Measurements from ENCODE around the gene AASDHPPT. TPM values are rescaled to one million over a fixed set of nuclear protein-coding genes. Genes with fewer than 3 reads are reported as not detected.
A peak's percentile ranks its signal among the peaks of the same experiment; 100 is the strongest.

AASDHPPT gene
- total and polyA plus RNA-seq, 9 of the 15 experiments (the other 6 are each of a cell fraction or from before 2014, with no cell fraction given), result 48.7 to 115 (median 69.0) TPM

GRCh38 chr11:106087815-106088435 is 10.5 kb downstream of the AASDHPPT start (continued):
- TF ChIP-seq RFX1 (IDR thresholded peaks at IDR 0.05) (no peak), CEBPB (tag; IDR thresholded peaks at IDR 0.05) (peak; percentile 43), DEAF1 (CRISPR knock-in tag; IDR thresholded peaks at IDR 0.05) (0 out of 2 replicates have a peak, but pooled peaks have one; percentile 11), E2F1 (CRISPR knock-in tag; IDR thresholded peaks at IDR 0.05) (no peak)

- Histone ChIP-seq H3K4me1 (replicated peaks in 1 of 2; ENCODE audit: control insufficient read depth in 2 of 2, insufficient read depth in 2 of 2, low read length in 2 of 2) (peaks cover 0 to 6% of the 10 kb centered on the region in 2 experiments; a peak in 2 of 5 replicates), H3K9me1 (ENCODE audit: control insufficient read depth, insufficient read depth, low read length) (no peaks in the 10 kb centered on the region), H3K9me3 (replicated peaks; ENCODE audit: control insufficient read depth, insufficient read depth, low read depth, low read length) (no peaks in the 10 kb centered on the region), H3K27me3 (ENCODE audit: control insufficient read depth in 2 of 2, insufficient read depth in 2 of 2, low read length in 2 of 2) (no peaks in the 10 kb centered on the region), H2AFZ (ENCODE audit: low read depth, low read length) (no peak overlapping the region), H4K20me1 (replicated peaks; ENCODE audit: control insufficient read depth, insufficient read depth, low read length) (no peaks in the 10 kb centered on the region; the same call in 1 of the 2 replicates), H3K27ac (ENCODE audit: extremely low read depth, low read depth, low read length) (no peak overlapping the region), H3K4me3 (no peak overlapping the region), H3K36me3 (ENCODE audit: control insufficient read depth, insufficient read depth, low read length) (peaks cover 87% of the 10 kb centered on the region), H3K9ac (ENCODE audit: insufficient read depth in 1 of 2, low read depth in 2 of 2, low read length in 2 of 2) (no peak overlapping the region), H3K4me2 (ENCODE audit: insufficient read depth, low read length) (no peak overlapping the region), H3K79me2 (ENCODE audit: control insufficient read depth, insufficient read depth, low read length) (peaks cover 82% of the 10 kb centered on the region)
- no TSS peak for BruUV-seq (replicated peaks)
- 72% methylated on average over 4 of the region's 4 CpGs for WGBS (ENCODE audit: insufficient coverage, low coverage, missing lambda C conversion rate)
- ChIA-PET CTCF (ENCODE audit: low intra/inter-chr PET ratio) (no interaction called here), POLR2A (no interaction called here)
- DNase-seq (ENCODE audit: extremely low read depth in 1 of 4, low spot score in 3 of 4) (no peak), ATAC-seq (no peak), FAIRE-seq (no peak)
- in situ Hi-C loops (cut with MboI) (no loop called here), intact Hi-C loops (cut with micrococcal nuclease) (no loop called here)
- TF ChIP-seq PML (IDR thresholded peaks at IDR 0.05; ENCODE audit: low read length) (no peak), ZNF76 (CRISPR knock-in tag; IDR thresholded peaks at IDR 0.05; ENCODE audit: borderline replicate concordance) (no peak), ZNF431 (CRISPR knock-in tag; IDR thresholded peaks at IDR 0.05) (no peak), GTF2E2 (tag; IDR thresholded peaks at IDR 0.05) (no peak), OTX1 (CRISPR knock-in tag; IDR thresholded peaks at IDR 0.05) (no peak), XRCC5 (IDR thresholded peaks at IDR 0.05; ENCODE audit: low read depth, low read length) (no peak), RB1 (IDR thresholded peaks at IDR 0.05; ENCODE audit: low read depth) (no peak), PHF20 (IDR thresholded peaks at IDR 0.05; ENCODE audit: partially characterized antibody) (no peak), CBFA2T3 (IDR thresholded peaks at IDR 0.05) (no peak), ZNF41 (CRISPR knock-in tag; conservative IDR thresholded peaks at IDR 0.05) (no peak), ZBTB9 (CRISPR knock-in tag; IDR thresholded peaks at IDR 0.05) (no peak), TAL1 (IDR thresholded peaks at IDR 0.05) (no peak)
- TF ChIP-seq, protein P1, sequence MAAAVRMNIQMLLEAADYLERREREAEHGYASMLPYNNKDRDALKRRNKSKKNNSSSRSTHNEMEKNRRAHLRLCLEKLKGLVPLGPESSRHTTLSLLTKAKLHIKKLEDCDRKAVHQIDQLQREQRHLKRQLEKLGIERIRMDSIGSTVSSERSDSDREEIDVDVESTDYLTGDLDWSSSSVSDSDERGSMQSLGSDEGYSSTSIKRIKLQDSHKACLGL (CRISPR knock-in tag; IDR thresholded peaks at IDR 0.05; ENCODE audit: borderline replicate concordance, poor library complexity, severe bottlenecking), result no peak
- TF ChIP-seq, protein P2, sequence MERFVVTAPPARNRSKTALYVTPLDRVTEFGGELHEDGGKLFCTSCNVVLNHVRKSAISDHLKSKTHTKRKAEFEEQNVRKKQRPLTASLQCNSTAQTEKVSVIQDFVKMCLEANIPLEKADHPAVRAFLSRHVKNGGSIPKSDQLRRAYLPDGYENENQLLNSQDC (CRISPR knock-in tag; IDR thresholded peaks at IDR 0.05), result no peak
Observed at GRCh38 chr11:106088896-106089295, 11.4 kb downstream of the AASDHPPT start.

All from K562 (cell line).